Vagina (tissue), 2 donors: ENCODE results near the gene PALLD.

Source experiments
- CTCF ChIP-seq, 3 experiments: fragments of 450-650 bp in 2 of 3; fragments of 200-600 bp in 1 of 3; sonication (generic) in 1 of 3; IDR thresholded peaks; one replicate each; pipeline ENCODE4 v1.5.1; 2017 to 2019; ENCODE audit warnings: antibody characterized with exemption in 3 of 3, mild to moderate bottlenecking in 2 of 3, moderate library complexity in 2 of 3
- POLR2A ChIP-seq, 2 donors: fragments of 450-650 bp; IDR thresholded peaks; one replicate each; pipeline ENCODE4 v1.6.1; 2017; ENCODE audit warnings: antibody characterized with exemption in 2 of 2, mild to moderate bottlenecking in 2 of 2, moderate library complexity in 2 of 2

DNA sequence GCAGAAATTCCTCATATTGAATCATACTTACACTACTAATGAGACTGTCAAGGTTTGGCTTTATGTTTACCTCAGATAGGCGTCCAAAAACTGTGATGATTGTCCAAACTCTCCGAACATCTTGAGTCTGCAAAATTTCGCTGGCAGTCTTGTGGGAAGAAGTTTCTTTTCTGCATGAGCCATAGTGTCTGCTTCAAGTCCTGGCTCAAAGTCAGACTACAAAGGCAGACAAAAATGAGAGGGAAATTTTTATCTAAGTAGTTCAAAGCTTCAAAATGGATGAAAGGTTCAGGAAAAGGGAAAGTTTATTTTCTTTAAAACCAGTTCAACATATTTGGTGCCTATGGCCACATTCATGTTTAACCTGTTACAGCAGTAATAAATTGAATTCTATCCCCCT lies 40.7 kb downstream of the PALLD start:
- TF ChIP-seq CTCF (IDR thresholded peaks at IDR 0.05) (no peak), POLR2A (IDR thresholded peaks at IDR 0.05) (no peak)
